HEK293 (cell line): ENCODE results near the gene NT5DC3.

Experiments
- CTCF ChIA-PET: fragments of 350-600 bp; formaldehyde crosslinking; extraction: SDS; loops from one replicate; lab custom pipeline; 2021; ENCODE audit warnings: antibody characterized with exemption; lab: Yijun Ruan, JAX
- POLR2A ChIA-PET: fragments of 300-600 bp; formaldehyde crosslinking; extraction: SDS; loops from one replicate; lab custom pipeline; 2020; ENCODE audit warnings: antibody characterized with exemption, inconsistent platforms; lab: Yijun Ruan, JAX
- H3K27ac ChIP-seq: fragments of 200-500 bp; sonication (Bioruptor generic); 2 replicates; pipeline ENCODE4 v1.5.1; 2014; ENCODE audit warnings: low read depth, low read length, control low read depth, inconsistent platforms; ENCODE audit errors: extremely low read depth
- H3K36me3 ChIP-seq, 2 experiments: fragments of 200-500 bp in 1 of 2; sonication (Bioruptor generic) in 1 of 2; 1 replicate in 1 of 2; 2 replicates in 1 of 2; pipeline ENCODE4 v1.5.1; 2014 to 2017; ENCODE audit warnings: inconsistent platforms in 2 of 2, low read length in 2 of 2; ENCODE audit not compliant: control insufficient read depth in 2 of 2, insufficient read depth in 1 of 2
- H3K4me1 ChIP-seq: fragments of 200-500 bp; sonication (Bioruptor generic); 2 replicates; pipeline ENCODE4 v1.5.1; 2014; ENCODE audit warnings: mild to moderate bottlenecking, low read length, inconsistent platforms; ENCODE audit not compliant: control insufficient read depth, insufficient read depth
- H3K4me3 ChIP-seq: 2 replicates; pipeline ENCODE4 v1.5.1; 2011; ENCODE audit warnings: low read depth, mild to moderate bottlenecking, control low read depth, low read length, moderate library complexity
- H3K9me3 ChIP-seq: fragments of 200-500 bp; sonication (Bioruptor generic); 2 replicates; pipeline ENCODE4 v1.5.1; 2014; ENCODE audit warnings: low read depth, low read length, inconsistent platforms; ENCODE audit not compliant: control insufficient read depth, insufficient read depth
- PRDM1 ChIP-seq: fragments of 450-650 bp; formaldehyde crosslinking; IDR thresholded peaks from 2 replicates; pipeline ENCODE4; 2016; ENCODE audit warnings: missing biosample characterization, missing genetic modification characterization
- PRDM2 ChIP-seq: fragments of 450-650 bp; formaldehyde crosslinking; IDR thresholded peaks from 2 replicates; pipeline ENCODE4 v1.5.1; 2016; ENCODE audit warnings: missing biosample characterization, missing genetic modification characterization, borderline replicate concordance
- PRDM6 ChIP-seq: fragments of 450-650 bp; formaldehyde crosslinking; IDR thresholded peaks from 2 replicates; pipeline ENCODE4 v1.5.1; 2017; ENCODE audit warnings: missing biosample characterization, missing genetic modification characterization
- REPIN1 ChIP-seq: fragments of 450-650 bp; formaldehyde crosslinking; IDR thresholded peaks from 2 replicates; pipeline ENCODE4 v1.5.1; 2017; ENCODE audit warnings: missing biosample characterization, missing genetic modification characterization, low read depth
- SCRT2 ChIP-seq: fragments of 450-650 bp; formaldehyde crosslinking; IDR thresholded peaks from 2 replicates; pipeline ENCODE4 v1.5.1; 2016; ENCODE audit warnings: missing biosample characterization, missing genetic modification characterization
- SETDB1 ChIP-seq: IDR thresholded peaks from one replicate; pipeline ENCODE4 v1.6.1; 2017; ENCODE audit warnings: mild to moderate bottlenecking, low read length, moderate library complexity, mixed read lengths; ENCODE audit not compliant: insufficient read length
- ZNF132 ChIP-seq: fragments of 450-650 bp; formaldehyde crosslinking; IDR thresholded peaks from 2 replicates; pipeline ENCODE4 v1.5.1; 2017; ENCODE audit warnings: missing biosample characterization, missing genetic modification characterization, borderline replicate concordance
- ZNF133 ChIP-seq: fragments of 450-650 bp; formaldehyde crosslinking; IDR thresholded peaks from 2 replicates; pipeline ENCODE4 v1.5.1; 2016; ENCODE audit warnings: missing biosample characterization, missing genetic modification characterization
- ZNF311 ChIP-seq: fragments of 450-650 bp; formaldehyde crosslinking; IDR thresholded peaks from 2 replicates; pipeline ENCODE4 v1.5.1; 2017; ENCODE audit warnings: missing biosample characterization, missing genetic modification characterization, borderline replicate concordance
- ZNF473 ChIP-seq: fragments of 450-650 bp; formaldehyde crosslinking; IDR thresholded peaks from 2 replicates; pipeline ENCODE4 v1.5.1; 2017; ENCODE audit warnings: missing biosample characterization, missing genetic modification characterization
- ZNF530 ChIP-seq: fragments of 450-650 bp; formaldehyde crosslinking; IDR thresholded peaks from 2 replicates; pipeline ENCODE4 v1.5.1; 2016; ENCODE audit warnings: low read depth, missing biosample characterization, missing genetic modification characterization
- ZNF621 ChIP-seq: fragments of 450-650 bp; formaldehyde crosslinking; IDR thresholded peaks from 2 replicates; pipeline ENCODE4 v1.5.1; 2017; ENCODE audit warnings: missing biosample characterization, missing genetic modification characterization
- ZNF645 ChIP-seq: fragments of 450-650 bp; formaldehyde crosslinking; IDR thresholded peaks from 2 replicates; pipeline ENCODE4; 2016; ENCODE audit warnings: missing biosample characterization, missing genetic modification characterization
- ZNF768 ChIP-seq: fragments of 450-650 bp; formaldehyde crosslinking; IDR thresholded peaks from 2 replicates; pipeline ENCODE4 v1.5.1; 2018; ENCODE audit warnings: missing biosample characterization, mild to moderate bottlenecking, missing genetic modification characterization
- TF ChIP-seq, protein P1 (sequence below): fragments of 450-650 bp; formaldehyde crosslinking; IDR thresholded peaks from 2 replicates; pipeline ENCODE4 v1.5.1; 2017; ENCODE audit warnings: missing biosample characterization, missing genetic modification characterization
- TF ChIP-seq, protein P2 (sequence below): fragments of 450-650 bp; formaldehyde crosslinking; IDR thresholded peaks from 2 replicates; pipeline ENCODE4 v1.5.1; 2017; ENCODE audit warnings: missing biosample characterization, missing genetic modification characterization
- TF ChIP-seq, protein P3 (sequence below): fragments of 450-650 bp; formaldehyde crosslinking; IDR thresholded peaks from 2 replicates; pipeline ENCODE4 v1.5.1; 2016; ENCODE audit warnings: missing biosample characterization, missing genetic modification characterization

Gene NT5DC3

GRCh38 chr12:103830025-103830725 is 10.9 kb downstream of the NT5DC3 start:
- Histone ChIP-seq H3K36me3 (no peaks in the 10 kb centered on the region), H3K4me1 (peaks cover 7% of the 10 kb centered on the region), H3K9me3 (no peaks in the 10 kb centered on the region), H3K4me3 (no peak overlapping the region), H3K27ac (no peak overlapping the region)
- CTCF ChIA-PET = no interaction called here
- POLR2A ChIA-PET = no interaction called here
- TF ChIP-seq REPIN1 (tag by site-specific recombination) (no peak), ZNF133 (tag by site-specific recombination) (peak; percentile 89), PRDM1 (tag by site-specific recombination) (no peak), ZNF645 (tag by site-specific recombination) (no peak), PRDM6 (tag by site-specific recombination) (no peak), ZNF311 (tag by site-specific recombination) (no peak), SETDB1 (peak; percentile 70), ZNF530 (no peak), SCRT2 (tag by site-specific recombination) (no peak)
- TF ChIP-seq, protein P1, sequence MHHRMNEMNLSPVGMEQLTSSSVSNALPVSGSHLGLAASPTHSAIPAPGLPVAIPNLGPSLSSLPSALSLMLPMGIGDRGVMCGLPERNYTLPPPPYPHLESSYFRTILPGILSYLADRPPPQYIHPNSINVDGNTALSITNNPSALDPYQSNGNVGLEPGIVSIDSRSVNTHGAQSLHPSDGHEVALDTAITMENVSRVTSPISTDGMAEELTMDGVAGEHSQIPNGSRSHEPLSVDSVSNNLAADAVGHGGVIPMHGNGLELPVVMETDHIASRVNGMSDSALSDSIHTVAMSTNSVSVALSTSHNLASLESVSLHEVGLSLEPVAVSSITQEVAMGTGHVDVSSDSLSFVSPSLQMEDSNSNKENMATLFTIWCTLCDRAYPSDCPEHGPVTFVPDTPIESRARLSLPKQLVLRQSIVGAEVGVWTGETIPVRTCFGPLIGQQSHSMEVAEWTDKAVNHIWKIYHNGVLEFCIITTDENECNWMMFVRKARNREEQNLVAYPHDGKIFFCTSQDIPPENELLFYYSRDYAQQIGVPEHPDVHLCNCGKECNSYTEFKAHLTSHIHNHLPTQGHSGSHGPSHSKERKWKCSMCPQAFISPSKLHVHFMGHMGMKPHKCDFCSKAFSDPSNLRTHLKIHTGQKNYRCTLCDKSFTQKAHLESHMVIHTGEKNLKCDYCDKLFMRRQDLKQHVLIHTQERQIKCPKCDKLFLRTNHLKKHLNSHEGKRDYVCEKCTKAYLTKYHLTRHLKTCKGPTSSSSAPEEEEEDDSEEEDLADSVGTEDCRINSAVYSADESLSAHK (tag by site-specific recombination) = no peak

- Histone ChIP-seq H3K36me3 (no peaks in the 10 kb centered on the region), H3K4me1 (peaks cover 6% of the 10 kb centered on the region), H3K27ac (no peak overlapping the region), H3K9me3 (no peaks in the 10 kb centered on the region), H3K4me3 (no peak overlapping the region)
- ChIA-PET CTCF (no interaction called here), POLR2A (interaction anchor here (0.6 to 0.7 kb wide), 2 partner anchors 83 to 224 kb away, joined by 3 to 6 read pairs; no protein-coding TSS in a partner anchor)
- TF ChIP-seq, protein P2, sequence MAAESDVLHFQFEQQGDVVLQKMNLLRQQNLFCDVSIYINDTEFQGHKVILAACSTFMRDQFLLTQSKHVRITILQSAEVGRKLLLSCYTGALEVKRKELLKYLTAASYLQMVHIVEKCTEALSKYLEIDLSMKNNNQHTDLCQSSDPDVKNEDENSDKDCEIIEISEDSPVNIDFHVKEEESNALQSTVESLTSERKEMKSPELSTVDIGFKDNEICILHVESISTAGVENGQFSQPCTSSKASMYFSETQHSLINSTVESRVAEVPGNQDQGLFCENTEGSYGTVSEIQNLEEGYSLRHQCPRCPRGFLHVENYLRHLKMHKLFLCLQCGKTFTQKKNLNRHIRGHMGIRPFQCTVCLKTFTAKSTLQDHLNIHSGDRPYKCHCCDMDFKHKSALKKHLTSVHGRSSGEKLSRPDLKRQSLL (tag by site-specific recombination) = no peak
- no peak for TF ChIP-seq ZNF768
- TF ChIP-seq ZNF645 (tag by site-specific recombination) = no peak
- TF ChIP-seq, protein P3, sequence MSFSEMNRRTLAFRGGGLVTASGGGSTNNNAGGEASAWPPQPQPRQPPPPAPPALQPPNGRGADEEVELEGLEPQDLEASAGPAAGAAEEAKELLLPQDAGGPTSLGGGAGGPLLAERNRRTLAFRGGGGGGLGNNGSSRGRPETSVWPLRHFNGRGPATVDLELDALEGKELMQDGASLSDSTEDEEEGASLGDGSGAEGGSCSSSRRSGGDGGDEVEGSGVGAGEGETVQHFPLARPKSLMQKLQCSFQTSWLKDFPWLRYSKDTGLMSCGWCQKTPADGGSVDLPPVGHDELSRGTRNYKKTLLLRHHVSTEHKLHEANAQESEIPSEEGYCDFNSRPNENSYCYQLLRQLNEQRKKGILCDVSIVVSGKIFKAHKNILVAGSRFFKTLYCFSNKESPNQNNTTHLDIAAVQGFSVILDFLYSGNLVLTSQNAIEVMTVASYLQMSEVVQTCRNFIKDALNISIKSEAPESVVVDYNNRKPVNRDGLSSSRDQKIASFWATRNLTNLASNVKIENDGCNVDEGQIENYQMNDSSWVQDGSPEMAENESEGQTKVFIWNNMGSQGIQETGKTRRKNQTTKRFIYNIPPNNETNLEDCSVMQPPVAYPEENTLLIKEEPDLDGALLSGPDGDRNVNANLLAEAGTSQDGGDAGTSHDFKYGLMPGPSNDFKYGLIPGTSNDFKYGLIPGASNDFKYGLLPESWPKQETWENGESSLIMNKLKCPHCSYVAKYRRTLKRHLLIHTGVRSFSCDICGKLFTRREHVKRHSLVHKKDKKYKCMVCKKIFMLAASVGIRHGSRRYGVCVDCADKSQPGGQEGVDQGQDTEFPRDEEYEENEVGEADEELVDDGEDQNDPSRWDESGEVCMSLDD (tag by site-specific recombination) = no peak
- TF ChIP-seq ZNF132 (tag by site-specific recombination) = no peak
- TF ChIP-seq ZNF621 (tag by site-specific recombination) = no peak
- TF ChIP-seq ZNF473 = no peak
- TF ChIP-seq PRDM2 = no peak
Measured at GRCh38 chr12:103829092-103829491, 11.9 kb downstream of the NT5DC3 start.
